Daoy (cell line): Measurements from ENCODE around the gene CAP2. TPM values are rescaled to one million over a fixed set of nuclear protein-coding genes. Genes with fewer than 3 reads are reported as not detected.
"Not testable (repeated sequence)": the region's sequence is repeated elsewhere in the genome, so short reads cannot be mapped to it uniquely, and the experiment has no call there.

Experiments
- DNase-seq: peaks from one replicate; pipeline ENCODE4 v3.0.0-alpha.2; 2015; ENCODE audit warnings: low read depth
- total RNA-seq: library from RNA; depleted of rRNA; stranded (reverse); fragments of >200 nt; shearing (Covaris generic); gene quantifications from 2 replicates; pipeline ENCODE4 v1.2.3, GENCODE V29; 2014; rRNA removed

Gene CAP2
- total RNA-seq, 1 experiment from 2014 or later = 16.1 TPM

GRCh38 chr6:17580518-17581048 lies 187.2 kb downstream of the CAP2 start:
- peak; percentile 51 for DNase-seq

GRCh38 chr6:17581282-17581681 lies 187.9 kb downstream of the CAP2 start:
- not testable (repeated sequence) for DNase-seq

- DNase-seq = peak; percentile 18
Measured at GRCh38 chr6:17583811-17584210, 190.4 kb downstream of the CAP2 start.

- peak; percentile 63 for DNase-seq
Measured at GRCh38 chr6:17584241-17584803, 190.9 kb downstream of the CAP2 start.

GRCh38 chr6:17585766-17586490 lies 192.5 kb downstream of the CAP2 start:
- DNase-seq = peak; percentile 23

- not testable (repeated sequence) for DNase-seq
Measured at GRCh38 chr6:17586623-17587022, 193.2 kb downstream of the CAP2 start.

GRCh38 chr6:17588011-17588410 lies 194.6 kb downstream of the CAP2 start:
- no peak for DNase-seq

- peak; percentile 88 for DNase-seq
Measured at GRCh38 chr6:17589406-17590096, 196.2 kb downstream of the CAP2 start.

GRCh38 chr6:17591287-17591686 lies 197.9 kb downstream of the CAP2 start:
- no peak for DNase-seq

GRCh38 chr6:17593246-17593645 lies 199.9 kb downstream of the CAP2 start:
- DNase-seq = no peak

GRCh38 chr6:17596085-17596484 lies 202.7 kb downstream of the CAP2 start:
- no peak for DNase-seq

- peak; percentile 97 for DNase-seq
Measured at GRCh38 chr6:17599877-17600526, 206.6 kb downstream of the CAP2 start, which contains the start of gene FAM8A1. Gene FAM8A1, plus strand, starts transcription at chr6:17600302. Its CDS starts 108 bp downstream, at chr6:17600410.

- peak; percentile 49 for DNase-seq
Measured at GRCh38 chr6:17600527-17601385, 207.4 kb downstream of the CAP2 start.

GRCh38 chr6:17601386-17601703 lies 207.9 kb downstream of the CAP2 start:
- no peak for DNase-seq

GRCh38 chr6:17602888-17603287 lies 209.5 kb downstream of the CAP2 start:
- DNase-seq = no peak

GRCh38 chr6:17606606-17607005 lies 213.2 kb downstream of the CAP2 start:
- no peak for DNase-seq

Other genes with a start within 250 kb of the CAP2 start
- gene RBM24, start 112.2 kb upstream of the CAP2 start, total RNA-seq = 7.9 and 12.5 TPM in 2 replicates
- 6.1 and 9.7 TPM in 2 replicates for gene FAM8A1, start 206.7 kb downstream of the CAP2 start, total RNA-seq